Measurements from ENCODE around the gene GNG7.

GRCh38 chr19:2475018-2475701, 227.3 kb downstream of the GNG7 start:
- TF ChIP-seq CTCF (conservative IDR thresholded peaks at IDR 0.05; ENCODE audit: low read depth, low read length) (no peak), EZH2 (IDR thresholded peaks at IDR 0.05; ENCODE audit: low read length, unreplicated experiment) (no peak)
